Measurements from ENCODE around the gene IMP3.
"Not testable (repeated sequence)": the region's sequence is repeated elsewhere in the genome, so short reads cannot be mapped to it uniquely, and the experiment has no call there.

IMP3 gene

DNA sequence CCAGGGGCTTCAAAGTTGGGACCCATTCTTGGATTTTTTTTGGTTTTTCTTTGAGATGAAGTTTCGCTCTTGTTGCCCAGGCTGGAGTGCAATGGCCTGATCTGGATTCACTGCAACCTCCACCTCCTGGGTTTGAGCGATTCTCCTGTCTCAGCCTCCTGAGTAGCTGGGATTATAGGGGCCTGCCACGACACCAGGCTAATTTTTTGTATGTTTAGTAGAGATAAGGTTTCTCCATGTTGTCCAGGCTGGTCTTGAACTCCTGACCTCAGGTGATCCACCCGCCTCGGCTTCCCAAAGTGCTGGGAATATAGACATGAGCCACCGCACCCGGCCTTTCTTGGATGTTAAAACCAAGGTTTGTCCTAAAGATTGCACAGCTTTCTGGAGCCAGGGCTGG is 6.1 kb downstream of the IMP3 start:
- H3K4me3 ChIP-seq (ENCODE audit: low read depth, low read length), result not testable (repeated sequence)

DNA sequence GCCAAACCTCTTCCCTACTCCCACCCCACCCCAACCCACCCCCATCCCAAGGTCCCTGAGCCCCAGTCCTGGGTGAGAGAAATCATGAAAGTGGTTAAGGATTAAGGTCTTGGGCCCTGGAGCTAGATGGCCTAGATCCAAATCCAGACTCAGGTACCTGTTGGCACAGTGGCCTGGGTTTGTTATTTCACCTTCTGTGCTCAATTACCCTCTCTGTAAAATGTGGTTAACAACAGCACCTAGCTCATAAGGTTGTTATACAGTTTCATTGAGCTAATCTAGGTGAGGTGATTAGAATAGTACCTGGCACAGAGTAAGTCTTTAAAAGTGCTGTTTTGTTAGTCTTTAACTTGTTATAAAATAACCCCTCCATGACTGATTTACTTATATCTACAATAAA is 8.1 kb downstream of the IMP3 start:
- H3K4me3 ChIP-seq (ENCODE audit: low read depth, low read length), result no peak overlapping the region

More for the DNA sequence above, 6.1 kb downstream of the IMP3 start:
- DNase-seq (ENCODE audit: low read depth), result not testable (repeated sequence)

GRCh38 chr15:75625542-75626347 is 14.3 kb downstream of the IMP3 start, which contains the start of gene SNUPN:
SNUPN (minus strand) TSS chr15:75625725; CDS start chr15:75621051, 4,674 bp downstream.
- peak; percentile 72 for DNase-seq (ENCODE audit: low read depth)

More for the DNA sequence above, 8.1 kb downstream of the IMP3 start:
- DNase-seq (ENCODE audit: low read depth), result no peak

DNA sequence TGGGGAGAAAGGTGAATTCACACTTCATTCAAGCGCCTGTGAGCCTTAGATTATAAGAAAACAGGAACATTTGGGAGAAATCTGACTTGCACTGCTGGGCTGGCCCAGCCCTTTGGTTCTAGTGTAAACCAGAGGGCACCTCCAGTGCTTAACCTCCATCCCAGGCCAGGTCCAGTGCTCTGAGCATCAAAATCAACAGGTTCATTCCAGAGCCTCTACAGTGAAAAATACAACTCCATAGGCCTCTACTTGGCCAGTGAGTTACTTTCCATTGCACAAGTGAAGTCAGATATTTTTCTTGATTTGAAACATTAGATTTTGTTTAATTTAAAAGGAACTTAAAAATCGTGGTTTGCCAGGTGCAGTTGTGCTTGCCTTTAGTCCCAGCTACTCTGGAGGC is 17.5 kb downstream of the IMP3 start:
- no peak overlapping the region for H3K4me3 ChIP-seq (ENCODE audit: low read depth, low read length)
- no peak for DNase-seq (ENCODE audit: low read depth)

More at GRCh38 chr15:75625542-75626347, 14.3 kb downstream of the IMP3 start, which contains the start of gene SNUPN:
- H3K4me3 ChIP-seq (ENCODE audit: low read depth, low read length), result peak within 1 kb of the TSS; percentile 81

DNA sequence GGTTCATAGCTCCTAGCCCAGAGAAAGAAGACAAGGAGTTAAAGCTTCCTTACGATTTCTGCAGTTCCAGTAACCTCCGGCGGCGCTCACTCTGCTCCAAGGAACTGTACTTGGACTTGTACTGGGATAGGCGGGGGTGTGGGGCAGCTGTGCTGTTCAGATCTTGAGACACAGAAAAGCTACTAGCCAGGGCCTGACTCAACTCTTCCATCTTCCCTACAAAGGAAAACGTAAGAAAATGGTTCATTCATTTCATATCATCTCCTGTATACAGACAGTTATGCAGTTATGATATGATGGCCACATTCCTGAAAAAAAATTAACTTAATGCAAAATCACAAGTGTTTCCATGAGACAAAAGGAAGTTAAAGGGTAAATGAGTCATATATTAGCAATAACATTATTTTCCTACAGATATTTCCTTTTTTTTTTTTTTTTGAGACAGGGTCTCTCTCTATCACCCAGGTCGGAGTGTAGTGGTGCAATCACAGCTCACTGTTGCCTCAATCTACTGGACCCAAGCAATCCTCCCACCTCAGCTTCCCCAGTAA is 19.1 kb downstream of the IMP3 start:
- peak overlapping the region; percentile 43 for H3K4me3 ChIP-seq (ENCODE audit: low read depth, low read length)
- peak; percentile 84 for DNase-seq (ENCODE audit: low read depth)

GRCh38 chr15:75620058-75620820 is 19.8 kb downstream of the IMP3 start:
- H3K4me3 ChIP-seq (ENCODE audit: low read depth, low read length), result peak overlapping the region; percentile 43
- DNase-seq (ENCODE audit: low read depth), result no peak

- H3K4me3 ChIP-seq (ENCODE audit: low read depth, low read length), result no peak overlapping the region
- no peak for DNase-seq (ENCODE audit: low read depth)
These were observed 23.3 kb downstream of the IMP3 start for GRCh38 chr15:75616766-75617165.

- H3K4me3 ChIP-seq (ENCODE audit: low read depth, low read length), result no peak overlapping the region
- DNase-seq (ENCODE audit: low read depth), result no peak
These were observed 33.0 kb downstream of the IMP3 start for GRCh38 chr15:75606711-75607699.

DNA sequence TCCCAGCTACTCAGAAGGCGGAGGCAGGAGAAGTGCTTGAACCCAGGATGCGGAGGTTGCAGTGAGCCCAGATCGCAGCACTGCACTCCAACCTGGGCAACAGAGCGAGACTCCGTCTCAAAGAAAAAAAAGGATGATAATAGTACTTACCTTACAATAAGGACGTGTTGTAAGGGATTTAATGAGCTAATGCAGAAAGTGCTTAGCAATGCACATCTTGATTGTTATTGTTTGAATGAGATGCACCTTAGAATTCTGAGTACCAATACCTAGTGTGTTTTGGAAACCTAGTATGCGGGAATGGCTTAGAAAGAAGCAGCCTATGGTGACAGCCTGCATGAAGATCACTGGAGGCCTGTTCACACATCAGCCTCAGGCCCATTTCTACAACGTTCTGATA is 34.0 kb downstream of the IMP3 start:
- H3K4me3 ChIP-seq (ENCODE audit: low read depth, low read length), result no peak overlapping the region
- DNase-seq (ENCODE audit: low read depth), result no peak

DNA sequence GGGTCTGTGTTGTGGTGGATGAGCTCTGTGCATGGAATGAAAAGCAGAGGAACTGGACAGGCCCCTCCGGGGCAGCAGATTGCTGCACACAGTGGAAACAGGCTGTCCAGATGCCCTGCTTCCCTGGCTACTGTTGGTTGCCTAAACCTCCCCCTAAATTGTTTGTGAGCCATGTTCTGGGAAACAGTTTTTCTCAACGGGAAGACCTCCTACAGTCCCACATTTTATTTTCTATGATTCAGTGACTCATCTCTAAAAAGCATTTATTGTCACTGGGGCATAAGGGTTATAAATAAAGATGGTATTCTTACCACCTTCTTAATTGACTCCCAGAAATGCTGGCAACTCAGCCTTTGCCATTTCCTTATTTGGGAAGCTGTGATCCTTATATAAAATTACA is 40.6 kb downstream of the IMP3 start:
- no peak overlapping the region for H3K4me3 ChIP-seq (ENCODE audit: low read depth, low read length)
- DNase-seq (ENCODE audit: low read depth), result no peak

GRCh38 chr15:75598361-75598760 is 41.7 kb downstream of the IMP3 start:
- H3K4me3 ChIP-seq (ENCODE audit: low read depth, low read length), result no peak overlapping the region
- no peak for DNase-seq (ENCODE audit: low read depth)

- DNase-seq (ENCODE audit: low read depth), result no peak
- H3K4me3 ChIP-seq (ENCODE audit: low read depth, low read length), result no peak overlapping the region
These were observed 42.2 kb downstream of the IMP3 start for GRCh38 chr15:75597667-75598341.

- no peak for DNase-seq (ENCODE audit: low read depth)
- no peak overlapping the region for H3K4me3 ChIP-seq (ENCODE audit: low read depth, low read length)
These were observed 43.2 kb downstream of the IMP3 start for GRCh38 chr15:75596703-75597345.

DNA sequence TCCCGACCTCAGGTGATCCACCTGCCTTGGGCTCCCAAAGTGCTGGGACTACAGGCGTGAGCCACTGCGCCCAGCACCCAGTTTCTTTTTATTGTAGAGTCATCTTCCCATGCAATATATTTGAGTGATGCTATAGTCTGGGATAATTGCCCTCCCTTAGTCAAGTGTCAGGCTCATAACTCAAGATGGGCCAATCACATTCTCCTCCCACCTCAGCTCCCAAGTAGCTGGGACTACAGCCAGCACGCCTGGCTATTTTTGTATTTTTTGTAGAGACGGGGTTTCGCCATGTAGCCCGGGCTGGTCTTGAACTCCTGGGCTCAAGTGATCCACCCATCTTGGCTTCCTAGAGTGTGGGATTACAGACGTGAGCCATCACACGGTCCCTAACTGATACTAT is 45.7 kb downstream of the IMP3 start:
- DNase-seq (ENCODE audit: low read depth), result no peak
- H3K4me3 ChIP-seq (ENCODE audit: low read depth, low read length), result no peak overlapping the region

DNA sequence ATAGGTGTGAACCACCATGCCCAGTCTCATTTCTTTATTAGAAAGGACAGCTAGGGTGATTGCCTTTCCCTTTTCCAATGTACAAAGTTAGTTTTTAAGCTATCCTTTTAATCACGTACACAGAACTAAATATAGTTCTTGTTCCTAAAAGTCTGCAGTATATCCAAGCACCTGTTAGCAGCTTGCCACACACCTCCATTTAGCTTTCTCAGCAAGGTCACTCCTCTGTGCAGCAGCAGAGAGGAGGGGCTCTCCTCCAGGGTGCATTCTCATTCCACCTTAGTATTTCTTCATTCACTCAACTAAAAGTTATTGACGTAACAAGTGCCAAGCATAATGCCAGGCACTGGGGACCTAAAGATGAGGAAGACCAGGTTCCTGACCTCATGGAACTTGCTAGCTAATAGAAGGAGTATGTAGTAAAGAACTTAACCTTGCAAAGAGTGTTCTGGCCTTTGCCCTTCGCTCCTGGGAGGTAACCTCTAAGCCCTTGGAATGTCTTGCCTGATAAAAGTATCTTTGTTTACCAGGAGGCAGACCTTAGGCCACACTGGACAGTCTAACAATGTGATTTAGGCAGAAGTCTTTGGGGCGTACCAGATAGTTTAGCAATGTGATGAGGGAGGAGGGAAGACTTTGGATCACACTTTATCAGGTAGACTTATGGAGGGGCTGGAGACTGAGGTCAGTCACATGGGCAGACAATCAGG is 48.2 kb downstream of the IMP3 start:
- no peak overlapping the region for H3K4me3 ChIP-seq (ENCODE audit: low read depth, low read length)
- no peak for DNase-seq (ENCODE audit: low read depth)

- DNase-seq (ENCODE audit: low read depth), result no peak
- no peak overlapping the region for H3K4me3 ChIP-seq (ENCODE audit: low read depth, low read length)
These were observed 49.8 kb downstream of the IMP3 start for GRCh38 chr15:75590239-75590638.

Data from skeletal muscle cell (primary cell).